ENCODE data around the gene OBP2B.
"Not testable (repeated sequence)": the region's sequence is repeated elsewhere in the genome, so short reads cannot be mapped to it uniquely, and the experiment has no call there.

Gene OBP2B

DNA sequence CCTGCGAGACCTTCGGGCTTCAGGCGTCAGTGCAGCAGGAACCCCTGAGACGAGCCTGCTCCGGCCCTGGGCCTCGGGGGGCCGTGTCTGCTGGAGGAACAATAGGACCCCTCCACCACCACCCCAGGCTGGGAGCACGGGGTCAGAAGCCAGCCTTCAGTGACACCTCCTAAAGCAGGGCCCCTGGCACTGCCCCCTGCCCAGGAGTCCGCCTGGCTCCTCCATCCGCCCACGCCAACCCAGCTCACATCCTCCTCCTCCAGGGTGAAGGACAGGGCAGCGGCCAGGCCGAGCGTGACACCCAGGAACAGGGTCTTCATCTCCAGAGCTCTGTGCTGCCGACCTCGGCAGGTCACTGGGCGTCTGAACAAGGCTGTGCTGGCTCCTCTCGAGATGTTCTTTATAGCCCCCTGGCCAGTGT is at the start of gene OBP2B:
Gene OBP2B, minus strand, starts transcription at position 371 of the 421 bp plus-strand sequence. Its CDS starts 51 bp downstream, at position 320.
- not testable (repeated sequence) for DNase-seq

- no peak for DNase-seq
Measured at GRCh38 chr9:133258061-133259015, 49.3 kb upstream of the OBP2B start.

GRCh38 chr9:133257465-133257956 is 48.5 kb upstream of the OBP2B start:
- no peak for DNase-seq

DNA sequence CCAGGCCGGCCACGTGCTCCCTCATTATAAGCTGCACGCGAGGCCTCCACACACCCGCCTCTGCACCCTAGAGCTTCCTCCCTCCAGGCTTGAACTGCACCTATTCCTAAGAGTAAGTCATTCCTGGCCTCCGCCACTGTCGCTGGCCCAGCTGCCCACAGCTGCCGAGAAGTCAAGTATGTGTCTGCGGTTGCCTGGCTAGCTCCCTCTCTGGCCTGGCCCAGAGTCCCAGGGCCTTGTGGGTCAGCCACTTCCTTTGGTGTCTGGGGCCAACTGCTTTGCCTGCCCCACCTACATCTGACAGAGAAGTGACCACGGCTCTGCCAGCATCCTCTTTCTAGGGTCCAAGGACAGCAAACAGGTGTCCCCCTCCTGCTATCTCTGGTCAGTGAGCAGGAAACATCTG is 47.6 kb upstream of the OBP2B start:
- DNase-seq = no peak

DNA sequence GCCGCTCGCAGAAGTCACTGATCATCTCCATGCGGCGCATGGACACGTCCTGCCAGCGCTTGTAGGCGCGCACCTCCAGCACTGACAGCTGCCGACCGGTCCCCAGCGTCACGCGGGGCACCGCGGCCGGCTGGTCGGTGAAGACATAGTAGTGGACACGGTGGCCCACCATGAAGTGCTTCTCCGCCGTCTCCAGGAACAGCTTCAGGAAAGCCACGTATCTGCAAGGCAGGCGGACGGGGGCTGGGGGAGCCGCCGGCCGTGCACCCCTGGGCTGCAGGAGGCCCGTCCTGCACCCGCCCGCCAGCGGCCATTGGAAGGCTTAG is 47.0 kb upstream of the OBP2B start:
- DNase-seq = no peak

DNA sequence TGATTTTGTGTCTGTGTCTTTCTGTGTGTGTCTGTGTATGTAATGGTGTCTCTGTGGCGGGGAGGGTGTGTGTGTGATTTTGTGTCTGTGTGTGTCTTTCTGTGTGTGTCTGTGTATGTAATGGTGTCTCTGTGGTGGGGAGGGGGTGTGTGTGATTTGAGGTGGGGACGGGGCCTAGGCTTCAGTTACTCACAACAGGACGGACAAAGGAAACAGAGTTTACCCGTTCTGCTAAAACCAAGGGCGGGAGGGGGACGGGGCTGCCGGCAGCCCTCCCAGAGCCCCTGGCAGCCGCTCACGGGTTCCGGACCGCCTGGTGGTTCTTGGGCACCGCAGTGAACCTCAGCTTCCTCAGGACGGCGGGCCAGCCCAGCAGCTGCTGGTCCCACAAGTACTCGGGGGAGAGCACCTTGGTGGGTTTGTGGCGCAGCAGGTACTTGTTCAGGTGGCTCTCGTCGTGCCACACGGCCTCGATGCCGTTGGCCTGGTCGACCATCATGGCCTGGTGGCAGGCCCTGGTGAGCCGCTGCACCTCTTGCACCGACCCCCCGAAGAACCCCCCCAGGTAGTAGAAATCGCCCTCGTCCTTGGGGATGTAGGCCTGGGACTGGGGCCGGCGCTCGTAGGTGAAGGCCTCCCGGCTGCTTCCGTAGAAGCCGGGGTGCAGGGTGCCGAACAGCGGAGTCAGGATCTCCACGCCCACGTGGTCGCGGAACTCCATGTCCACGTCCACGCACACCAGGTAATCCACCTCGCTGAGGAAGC is 46.5 kb upstream of the OBP2B start:
- no peak for DNase-seq

DNA sequence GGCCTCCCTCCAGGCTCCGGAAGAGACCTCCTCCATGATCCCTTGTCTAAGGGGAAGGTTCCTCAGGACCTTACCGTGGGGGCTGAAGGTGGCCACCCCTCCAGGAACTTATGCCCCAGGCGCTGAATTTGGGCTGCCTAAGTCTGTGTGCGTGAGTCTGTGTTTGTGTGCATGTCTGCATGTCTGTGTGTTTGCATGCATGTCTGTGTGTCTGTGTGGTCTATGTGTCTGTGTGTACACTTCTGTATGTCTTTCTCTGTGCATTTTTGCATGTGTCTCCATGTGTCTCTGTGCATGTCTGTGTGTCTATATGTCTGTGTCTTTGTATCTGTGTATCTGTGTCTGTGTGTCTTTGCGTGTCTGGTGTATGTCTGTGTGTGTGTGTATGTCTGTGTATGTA is 45.4 kb upstream of the OBP2B start:
- DNase-seq = no peak

- no peak for DNase-seq
Measured at GRCh38 chr9:133253268-133253667, 44.2 kb upstream of the OBP2B start.

- DNase-seq = peak; percentile 10
Measured at GRCh38 chr9:133252301-133253020, 43.4 kb upstream of the OBP2B start.

GRCh38 chr9:133251773-133252172 is 42.7 kb upstream of the OBP2B start:
- DNase-seq = no peak

DNA sequence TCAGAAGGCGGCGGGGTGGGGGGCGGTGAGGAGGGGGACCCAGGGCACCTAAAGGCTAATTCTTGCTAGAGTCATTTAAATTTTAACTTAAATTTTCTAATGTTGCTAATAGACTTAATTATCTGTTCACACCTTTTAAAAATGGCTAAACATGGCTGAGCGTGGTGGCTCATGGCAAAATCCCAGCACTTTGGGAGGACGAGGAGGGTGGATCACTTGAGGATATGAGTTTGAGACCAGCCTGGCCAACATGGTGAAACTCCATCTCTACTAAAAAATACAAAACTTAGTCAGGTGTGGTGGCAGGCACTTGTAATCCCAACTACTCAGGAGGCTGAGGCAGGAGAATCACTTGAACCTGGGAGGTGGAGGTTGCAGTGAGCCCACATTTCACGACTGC is 42.2 kb upstream of the OBP2B start:
- not testable (repeated sequence) for DNase-seq

DNA sequence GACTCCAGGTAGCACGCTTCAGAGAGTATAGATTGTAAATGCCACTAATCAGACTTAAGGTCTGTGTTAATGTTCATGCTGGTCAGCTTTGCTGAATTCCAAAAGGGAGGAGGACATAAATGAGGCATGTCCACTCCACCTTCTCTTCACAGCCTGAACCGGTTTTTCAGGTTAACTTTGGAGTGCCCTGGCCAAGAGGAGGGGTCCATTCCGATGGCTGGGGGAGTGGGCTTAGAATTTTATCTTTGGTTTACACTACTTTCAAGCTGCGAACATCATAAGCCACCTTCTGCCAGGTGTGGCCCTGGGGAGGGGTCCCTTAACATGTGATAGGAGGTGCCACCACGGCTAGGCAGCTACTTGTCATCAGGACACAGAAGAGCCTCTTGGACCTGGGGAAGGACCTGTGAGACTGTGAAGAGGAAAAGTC is 41.7 kb upstream of the OBP2B start:
- peak; percentile 64 for DNase-seq

DNA sequence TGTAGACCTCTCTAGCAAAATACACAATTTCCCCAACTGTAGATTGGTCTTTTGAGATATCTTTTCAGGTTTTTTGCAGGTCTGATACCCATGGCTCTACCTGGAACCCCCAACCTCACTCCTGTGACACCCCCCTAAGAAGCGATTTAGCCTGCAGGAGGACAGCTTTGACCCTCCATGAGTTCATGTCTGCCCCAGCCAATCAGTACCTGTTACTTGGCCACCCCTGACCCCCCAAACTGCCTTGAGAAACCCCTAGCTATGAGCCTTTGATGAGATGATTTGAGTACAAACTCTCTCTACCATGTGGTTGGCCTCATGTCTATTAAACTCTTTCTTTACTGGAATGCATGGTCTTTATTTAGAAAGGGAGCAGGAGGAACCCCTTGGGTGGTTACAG is 40.3 kb upstream of the OBP2B start:
- no peak for DNase-seq

DNA sequence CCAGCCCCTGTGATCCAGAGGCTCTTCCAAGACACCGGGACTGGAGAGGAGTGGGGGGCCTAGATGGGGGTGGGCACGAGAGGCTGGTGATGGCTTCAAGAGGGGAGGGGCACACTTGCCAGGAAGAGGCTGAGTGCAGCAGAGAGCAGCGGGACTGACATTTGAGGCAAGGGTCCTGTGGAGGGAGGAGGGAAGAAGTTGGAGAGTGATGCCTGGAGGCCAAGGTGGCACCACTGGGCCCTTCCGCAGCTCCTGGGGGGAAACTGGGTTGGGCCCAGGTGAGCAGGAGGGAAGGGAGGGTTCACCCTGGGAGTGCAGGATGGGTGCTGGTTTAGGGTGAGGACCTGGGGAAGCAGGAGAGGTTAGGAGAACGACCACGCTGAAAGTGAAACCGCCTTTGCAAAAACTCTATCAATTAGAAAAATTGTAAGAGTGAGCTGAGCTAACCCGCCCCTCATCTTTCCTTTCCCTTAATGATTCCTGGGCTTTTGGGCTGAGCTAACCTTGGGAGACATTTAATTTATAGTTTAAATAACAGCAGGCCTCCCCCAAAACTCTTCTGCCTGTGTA is 39.8 kb upstream of the OBP2B start:
- DNase-seq = no peak

DNA sequence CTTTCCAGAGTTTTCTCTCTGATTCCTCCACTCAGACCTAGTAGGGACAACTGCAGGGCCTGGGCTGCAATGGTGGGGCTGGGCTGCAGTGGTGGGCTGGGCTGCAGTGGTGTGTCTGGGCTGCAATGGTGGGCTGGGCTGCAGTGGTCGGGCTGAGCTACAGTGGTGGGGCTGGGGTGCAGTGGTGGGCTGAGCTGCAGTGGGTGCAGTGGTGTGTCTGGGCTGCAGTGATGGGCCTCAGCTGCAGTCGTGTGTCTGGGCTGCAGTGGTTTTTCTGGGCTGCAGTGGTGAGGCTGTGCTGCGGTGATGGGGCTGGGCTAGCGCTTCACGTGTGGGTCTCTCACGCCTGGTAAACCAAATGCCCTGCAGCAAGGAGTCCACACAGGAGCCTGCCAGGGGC is 38.6 kb upstream of the OBP2B start:
- DNase-seq = no peak

DNA sequence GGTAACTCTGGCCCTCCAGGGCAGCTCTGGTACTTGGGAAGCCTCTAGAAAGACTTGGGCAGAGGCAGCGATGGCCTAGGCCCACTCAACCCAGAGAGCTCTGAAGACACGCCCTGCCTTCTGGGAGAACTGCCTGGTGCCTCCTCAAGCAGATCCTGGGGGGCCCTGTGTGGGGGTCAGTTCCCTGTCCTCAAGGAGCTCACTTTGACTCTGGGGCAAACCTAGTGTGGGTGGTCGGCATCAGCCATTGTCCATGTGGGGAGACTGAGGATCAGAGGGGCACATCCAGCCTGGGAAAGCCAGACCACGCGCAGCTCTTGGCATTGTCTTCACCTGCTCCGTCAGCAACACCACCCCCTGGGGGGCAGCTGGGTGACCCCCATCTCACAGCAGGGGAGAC is 37.9 kb upstream of the OBP2B start:
- no peak for DNase-seq

- DNase-seq = no peak
Measured at GRCh38 chr9:133246562-133246961, 37.5 kb upstream of the OBP2B start.

- DNase-seq = no peak
Measured at GRCh38 chr9:133242991-133243390, 33.9 kb upstream of the OBP2B start.

GRCh38 chr9:133242241-133242640 is 33.2 kb upstream of the OBP2B start:
- no peak for DNase-seq

DNA sequence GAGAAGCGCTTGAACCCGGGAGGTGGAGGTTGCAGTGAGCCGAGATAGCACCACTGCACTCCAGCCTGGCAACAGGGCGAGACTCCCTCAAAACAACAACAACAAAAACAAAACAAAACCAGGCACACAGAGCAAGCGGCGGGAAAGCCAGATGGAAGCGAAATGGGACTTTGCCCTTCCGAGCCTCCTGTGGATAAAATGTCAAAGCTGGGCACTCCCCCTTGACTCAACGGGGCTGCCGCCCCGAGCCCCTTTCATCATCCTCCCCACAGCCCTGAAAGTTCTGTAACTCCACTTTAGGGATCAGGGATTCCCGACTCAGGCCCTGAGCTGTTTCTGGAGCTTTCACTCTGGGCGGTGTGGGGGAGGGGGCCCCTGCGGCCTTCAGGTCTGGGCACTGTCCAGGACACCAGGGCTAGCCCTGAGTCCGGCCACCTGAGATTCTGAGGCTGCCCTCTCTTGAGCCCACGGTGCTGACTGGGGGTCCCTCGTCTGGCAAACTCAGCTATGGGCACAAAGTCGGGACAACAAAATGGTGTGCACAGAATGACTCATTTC is 30.6 kb upstream of the OBP2B start:
- DNase-seq = no peak

GRCh38 chr9:133238851-133239532 is 29.9 kb upstream of the OBP2B start:
- no peak for DNase-seq

Data from NCI-H510A (cell line).